GM15510 (cell line): ENCODE data around the gene FHAD1.

Source experiments
- POLR2A ChIP-seq: IDR thresholded peaks from 3 replicates; pipeline ENCODE4 v1.6.1; 2011; ENCODE audit warnings: borderline replicate concordance; ENCODE audit not compliant: insufficient read length; ENCODE audit errors: extremely low read depth

Gene FHAD1

GRCh38 chr1:15343729-15344128 lies 96.7 kb downstream of the FHAD1 start:
- TF ChIP-seq POLR2A: no peak

- no peak for TF ChIP-seq POLR2A
Measured at GRCh38 chr1:15344380-15344779, 97.4 kb downstream of the FHAD1 start.

GRCh38 chr1:15344800-15345704 lies 98.0 kb downstream of the FHAD1 start:
- no peak for TF ChIP-seq POLR2A

DNA sequence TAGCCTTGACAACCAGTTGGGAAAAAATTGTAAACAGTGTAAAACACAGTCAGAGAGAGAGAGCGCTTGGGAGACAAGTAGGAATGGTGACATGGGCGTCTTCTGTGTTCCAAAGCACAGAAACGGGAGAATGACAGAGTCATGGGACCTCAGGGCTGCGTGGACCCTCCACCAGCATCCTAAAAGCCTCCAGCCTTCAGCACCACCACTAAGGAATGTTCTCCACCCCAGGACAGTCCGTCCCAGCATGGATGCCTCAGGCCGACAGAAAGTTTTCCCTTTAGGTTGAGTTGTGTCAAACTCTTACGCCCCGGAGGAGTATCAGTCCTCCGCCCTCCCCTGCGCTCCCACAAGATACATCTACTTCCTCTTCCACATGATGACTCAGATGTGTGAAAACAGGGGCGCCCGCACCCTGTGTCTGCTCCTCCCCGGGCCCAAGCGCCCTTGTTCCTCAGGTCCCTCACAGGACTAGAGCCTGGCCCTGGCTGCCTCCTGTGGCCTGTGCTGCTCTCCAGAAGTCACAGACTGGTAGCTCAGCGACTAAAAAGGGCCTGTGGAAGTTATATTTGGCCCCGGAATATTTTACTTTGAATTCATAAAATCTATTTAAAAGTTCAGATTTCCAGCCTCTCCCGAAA lies 98.8 kb downstream of the FHAD1 start:
- no peak for TF ChIP-seq POLR2A

- TF ChIP-seq POLR2A: no peak
Measured at GRCh38 chr1:15346346-15347030, 99.5 kb downstream of the FHAD1 start.

- TF ChIP-seq POLR2A: no peak
Measured at GRCh38 chr1:15347182-15347581, 100.2 kb downstream of the FHAD1 start.

DNA sequence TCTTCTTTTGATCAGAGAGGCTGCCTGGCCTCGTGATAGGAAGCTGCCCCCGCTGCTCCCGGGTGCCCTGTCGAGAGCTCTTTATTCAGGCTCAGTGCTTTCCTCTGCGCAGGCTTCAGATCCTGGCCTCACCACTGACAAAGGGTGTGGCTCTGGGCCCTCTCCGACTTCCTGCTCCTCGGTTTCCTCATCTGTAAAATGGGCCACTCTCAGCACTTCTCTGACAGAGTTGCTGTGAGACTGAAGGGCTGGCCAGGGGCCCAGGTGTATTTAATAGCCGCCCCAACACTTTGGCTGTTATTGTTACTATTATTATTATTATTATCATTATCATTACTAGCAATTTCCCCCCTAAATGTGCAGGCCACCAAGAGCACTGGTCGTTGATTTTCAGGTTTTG lies 101.6 kb downstream of the FHAD1 start:
- no peak for TF ChIP-seq POLR2A

DNA sequence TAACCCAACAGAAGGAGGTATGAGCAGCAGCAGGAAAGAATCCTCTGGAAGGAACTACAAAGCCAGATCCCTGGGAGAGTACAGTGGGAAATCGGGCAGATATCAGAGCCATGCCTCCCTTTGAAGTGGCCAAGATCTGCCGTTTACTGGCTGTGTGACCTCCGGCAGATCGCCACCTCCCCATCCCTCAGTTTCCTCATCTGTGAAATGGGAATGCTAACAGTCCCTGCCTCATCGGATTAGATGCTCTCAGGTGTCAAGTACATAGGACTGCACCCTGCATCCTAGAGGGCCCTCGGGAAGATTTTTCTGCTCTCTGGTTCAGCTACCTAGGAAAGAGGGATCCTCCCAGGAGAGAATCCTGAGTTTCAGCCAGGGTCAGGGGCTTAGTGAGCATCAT lies 102.1 kb downstream of the FHAD1 start:
- no peak for TF ChIP-seq POLR2A

DNA sequence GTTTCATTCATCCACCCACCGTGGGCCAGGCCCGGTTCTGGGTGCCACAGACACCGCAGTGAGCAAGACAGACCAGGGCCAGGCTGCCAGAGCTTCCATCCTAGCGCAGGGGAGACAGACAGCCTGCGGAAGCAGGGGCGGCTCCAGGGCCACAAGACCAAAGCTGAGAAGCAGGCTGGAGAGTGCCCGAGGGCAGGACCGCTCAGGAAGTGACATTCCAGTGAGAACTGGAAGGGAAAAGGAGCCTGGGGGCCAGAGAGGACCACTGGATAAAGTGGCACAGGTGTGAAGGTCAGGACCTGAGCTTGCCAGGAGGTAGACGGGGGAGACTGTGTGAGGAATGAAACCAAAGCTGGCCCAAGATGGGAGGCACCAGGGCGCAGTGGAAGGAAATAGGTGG lies 103.1 kb downstream of the FHAD1 start:
- TF ChIP-seq POLR2A: no peak

- no peak for TF ChIP-seq POLR2A
Measured at GRCh38 chr1:15350551-15351200, 103.7 kb downstream of the FHAD1 start.

DNA sequence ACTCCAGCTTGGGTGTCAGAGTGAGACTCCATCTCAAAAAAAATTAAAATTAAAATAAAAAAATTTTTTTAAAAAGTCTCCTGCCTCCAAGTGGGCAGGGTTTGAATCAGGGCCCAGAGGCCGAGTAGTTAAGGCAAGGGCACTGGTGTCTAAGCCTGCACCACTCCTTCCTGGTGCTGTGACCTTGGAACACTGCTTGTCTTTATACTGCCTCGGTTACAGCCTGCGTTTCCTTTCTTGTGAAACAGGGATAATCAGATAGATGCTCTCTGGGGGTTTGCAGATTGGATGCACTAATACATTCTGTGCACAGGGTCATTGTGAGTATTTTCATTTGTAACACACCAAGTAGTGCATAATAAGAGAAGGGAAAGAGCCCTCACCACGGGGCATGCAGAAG lies 104.3 kb downstream of the FHAD1 start:
- no peak for TF ChIP-seq POLR2A

GRCh38 chr1:15352128-15352957 lies 105.3 kb downstream of the FHAD1 start:
- no peak for TF ChIP-seq POLR2A

DNA sequence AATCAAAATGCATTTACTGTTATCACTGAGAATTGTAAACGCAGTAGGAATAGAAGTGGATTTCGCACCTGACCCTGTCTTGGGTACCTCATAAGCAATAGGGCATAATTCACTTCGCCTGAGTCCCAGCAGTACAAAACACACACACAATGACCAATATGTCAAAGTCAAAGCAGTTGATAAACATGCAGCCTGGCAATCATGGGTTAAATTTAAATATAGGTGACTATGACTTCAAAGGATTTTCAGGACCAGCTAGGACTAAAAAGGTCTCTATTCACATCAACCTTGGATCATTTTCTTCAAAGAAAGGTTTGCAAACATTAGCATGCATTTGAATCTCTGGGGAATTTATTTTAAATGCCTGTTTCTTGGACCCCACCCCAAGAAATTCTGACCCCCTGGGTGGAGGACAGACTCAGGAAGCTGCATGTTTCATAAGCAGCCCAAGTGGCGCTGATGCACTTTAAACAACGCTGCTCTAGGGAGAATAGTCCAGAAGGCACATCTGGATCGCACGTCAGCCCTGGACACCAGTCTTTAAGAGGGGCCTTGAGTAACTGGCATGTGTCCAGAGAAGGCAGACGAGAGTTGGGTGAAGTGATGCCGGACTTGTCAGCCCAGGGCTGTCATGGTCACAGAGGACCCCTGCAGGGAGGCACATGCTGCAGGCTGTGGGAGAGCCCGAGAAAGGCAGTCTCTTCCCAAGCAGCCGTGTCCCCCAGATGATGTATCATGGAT lies 107.0 kb downstream of the FHAD1 start:
- TF ChIP-seq POLR2A: no peak
